CD4-positive, alpha-beta T cell treated with Interleukin-2 at 100 ng/mL for 4 hours (primary cell): ENCODE measurements around the gene ARID1B.

ENCODE experiments used
- DNase-seq: peaks from one replicate; pipeline ENCODE4 v3.0.0-alpha.2; 2020; ENCODE audit warnings: low spot score

ARID1B gene

GRCh38 chr6:157213907-157214565 is 436.9 kb downstream of the ARID1B start:
- no peak for DNase-seq

- DNase-seq, result no peak
Observed at GRCh38 chr6:157215717-157216116, 438.5 kb downstream of the ARID1B start.

GRCh38 chr6:157216570-157216969 is 439.4 kb downstream of the ARID1B start:
- DNase-seq, result no peak

GRCh38 chr6:157217198-157217893 is 440.2 kb downstream of the ARID1B start:
- no peak for DNase-seq

GRCh38 chr6:157217894-157218370 is 440.8 kb downstream of the ARID1B start:
- DNase-seq, result no peak

GRCh38 chr6:157218371-157219198 is 441.4 kb downstream of the ARID1B start:
- no peak for DNase-seq

- DNase-seq, result no peak
Observed at GRCh38 chr6:157219201-157220200, 442.3 kb downstream of the ARID1B start.

GRCh38 chr6:157220485-157220884 is 443.3 kb downstream of the ARID1B start:
- no peak for DNase-seq

- DNase-seq, result peak; percentile 82
Observed at GRCh38 chr6:157221049-157221816, 444.1 kb downstream of the ARID1B start.

GRCh38 chr6:157221817-157222175 is 444.6 kb downstream of the ARID1B start:
- DNase-seq, result no peak

- no peak for DNase-seq
Observed at GRCh38 chr6:157222201-157222981, 445.2 kb downstream of the ARID1B start.

- no peak for DNase-seq
Observed at GRCh38 chr6:157223021-157223430, 445.8 kb downstream of the ARID1B start.

GRCh38 chr6:157223511-157223910 is 446.3 kb downstream of the ARID1B start:
- DNase-seq, result no peak

GRCh38 chr6:157224178-157224950 is 447.2 kb downstream of the ARID1B start:
- no peak for DNase-seq

GRCh38 chr6:157224951-157225574 is 447.9 kb downstream of the ARID1B start:
- DNase-seq, result no peak

GRCh38 chr6:157225575-157225995 is 448.4 kb downstream of the ARID1B start:
- DNase-seq, result no peak

- no peak for DNase-seq
Observed at GRCh38 chr6:157226026-157226625, 448.9 kb downstream of the ARID1B start.

GRCh38 chr6:157226761-157227160 is 449.6 kb downstream of the ARID1B start:
- no peak for DNase-seq
